Lower leg skin (tissue), 3 donors: Measurements from ENCODE around the gene NUMA1.

Experiments used
- POLR2A ChIP-seq, 2 donors: fragments of 450-650 bp; IDR thresholded peaks; one replicate each; pipeline ENCODE4 v1.6.1; 2016 to 2017; ENCODE audit warnings: antibody characterized with exemption in 2 of 2, mild to moderate bottlenecking in 1 of 2, moderate library complexity in 1 of 2
- TF ChIP-seq, protein P1 (sequence below), 3 donors: fragments of 450-650 bp; IDR thresholded peaks; one replicate each; pipeline ENCODE4 v1.5.1; 2016; ENCODE audit warnings: antibody characterized with exemption in 3 of 3, mild to moderate bottlenecking in 3 of 3, moderate library complexity in 2 of 3

DNA sequence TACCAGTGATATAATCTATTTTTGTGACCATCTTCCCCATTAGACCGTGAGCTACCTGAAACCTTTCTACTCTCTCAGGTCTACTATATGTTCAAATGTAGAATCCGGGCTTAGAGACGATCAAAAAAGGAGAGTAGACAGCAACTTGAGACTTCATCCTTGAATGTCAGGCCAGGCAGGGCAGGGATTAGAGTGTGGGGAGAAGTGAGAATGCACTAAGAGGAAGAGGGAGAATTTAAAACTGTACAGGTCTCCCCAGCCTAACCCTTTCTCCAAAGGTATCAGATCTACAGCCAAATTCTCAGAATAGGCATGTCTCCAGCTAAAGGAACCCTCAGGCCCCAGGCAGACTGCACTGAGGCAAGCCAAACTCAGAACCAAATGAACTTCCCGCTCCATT lies 21.8 kb upstream of the NUMA1 start:
- no peak for TF ChIP-seq POLR2A (IDR thresholded peaks at IDR 0.05)
- TF ChIP-seq, protein P1, sequence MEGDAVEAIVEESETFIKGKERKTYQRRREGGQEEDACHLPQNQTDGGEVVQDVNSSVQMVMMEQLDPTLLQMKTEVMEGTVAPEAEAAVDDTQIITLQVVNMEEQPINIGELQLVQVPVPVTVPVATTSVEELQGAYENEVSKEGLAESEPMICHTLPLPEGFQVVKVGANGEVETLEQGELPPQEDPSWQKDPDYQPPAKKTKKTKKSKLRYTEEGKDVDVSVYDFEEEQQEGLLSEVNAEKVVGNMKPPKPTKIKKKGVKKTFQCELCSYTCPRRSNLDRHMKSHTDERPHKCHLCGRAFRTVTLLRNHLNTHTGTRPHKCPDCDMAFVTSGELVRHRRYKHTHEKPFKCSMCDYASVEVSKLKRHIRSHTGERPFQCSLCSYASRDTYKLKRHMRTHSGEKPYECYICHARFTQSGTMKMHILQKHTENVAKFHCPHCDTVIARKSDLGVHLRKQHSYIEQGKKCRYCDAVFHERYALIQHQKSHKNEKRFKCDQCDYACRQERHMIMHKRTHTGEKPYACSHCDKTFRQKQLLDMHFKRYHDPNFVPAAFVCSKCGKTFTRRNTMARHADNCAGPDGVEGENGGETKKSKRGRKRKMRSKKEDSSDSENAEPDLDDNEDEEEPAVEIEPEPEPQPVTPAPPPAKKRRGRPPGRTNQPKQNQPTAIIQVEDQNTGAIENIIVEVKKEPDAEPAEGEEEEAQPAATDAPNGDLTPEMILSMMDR (IDR thresholded peaks at IDR 0.05) = no peak
